Tibial nerve (tissue), 4 donors: ENCODE results near the gene NR2C2.

Experiments used
- EP300 ChIP-seq, 2 donors: sonication (generic); formaldehyde crosslinking; IDR thresholded peaks; one replicate each; pipeline ENCODE4 v1.6.1; 2017; ENCODE audit warnings: antibody characterized with exemption in 2 of 2, mild to moderate bottlenecking in 1 of 2
- POLR2A ChIP-seq, 2 donors: fragments of 450-650 bp; IDR thresholded peaks; one replicate each; pipeline ENCODE4 v1.6.1; 2017; ENCODE audit warnings: antibody characterized with exemption in 2 of 2, mild to moderate bottlenecking in 2 of 2, moderate library complexity in 2 of 2
- TF ChIP-seq, protein P1 (sequence below), 5 experiments: fragments of 200-600 bp in 3 of 5; fragments of 450-650 bp in 2 of 5; sonication (generic) in 3 of 5; IDR thresholded peaks; one replicate each; pipeline ENCODE4 v1.5.1; 2016 to 2019; ENCODE audit warnings: antibody characterized with exemption in 5 of 5, mild to moderate bottlenecking in 3 of 5, moderate library complexity in 2 of 5

DNA sequence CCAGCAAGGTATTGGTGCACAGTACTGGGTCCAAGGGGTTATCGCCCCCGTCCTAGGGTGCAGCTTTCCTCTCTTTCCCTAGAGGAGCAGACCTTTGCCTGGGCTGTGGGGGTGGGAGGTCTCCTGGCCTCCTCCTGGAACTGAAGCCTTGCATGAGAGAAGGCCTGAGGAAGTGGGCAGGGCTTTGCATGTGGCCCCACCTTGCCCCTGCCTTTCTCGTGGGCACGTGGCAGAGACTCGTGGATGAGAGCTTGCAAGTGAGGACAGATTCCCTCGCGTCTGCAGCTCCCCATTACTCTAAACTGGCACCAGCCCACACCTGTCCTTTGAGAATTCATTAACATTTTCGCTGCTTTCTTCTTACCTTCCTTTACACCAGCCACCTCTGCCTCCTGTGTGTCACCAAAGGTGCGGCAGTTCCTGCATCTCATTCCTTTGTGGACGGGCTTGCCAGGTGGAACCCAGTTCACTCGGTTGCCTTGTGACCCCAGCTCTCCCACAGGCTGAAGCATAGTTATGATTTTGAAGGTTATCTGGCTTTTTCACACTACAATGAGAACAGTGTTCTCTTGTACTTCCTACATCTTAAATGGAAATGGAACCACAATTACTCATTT is 40.9 kb upstream of the NR2C2 start:
- TF ChIP-seq, protein P1, sequence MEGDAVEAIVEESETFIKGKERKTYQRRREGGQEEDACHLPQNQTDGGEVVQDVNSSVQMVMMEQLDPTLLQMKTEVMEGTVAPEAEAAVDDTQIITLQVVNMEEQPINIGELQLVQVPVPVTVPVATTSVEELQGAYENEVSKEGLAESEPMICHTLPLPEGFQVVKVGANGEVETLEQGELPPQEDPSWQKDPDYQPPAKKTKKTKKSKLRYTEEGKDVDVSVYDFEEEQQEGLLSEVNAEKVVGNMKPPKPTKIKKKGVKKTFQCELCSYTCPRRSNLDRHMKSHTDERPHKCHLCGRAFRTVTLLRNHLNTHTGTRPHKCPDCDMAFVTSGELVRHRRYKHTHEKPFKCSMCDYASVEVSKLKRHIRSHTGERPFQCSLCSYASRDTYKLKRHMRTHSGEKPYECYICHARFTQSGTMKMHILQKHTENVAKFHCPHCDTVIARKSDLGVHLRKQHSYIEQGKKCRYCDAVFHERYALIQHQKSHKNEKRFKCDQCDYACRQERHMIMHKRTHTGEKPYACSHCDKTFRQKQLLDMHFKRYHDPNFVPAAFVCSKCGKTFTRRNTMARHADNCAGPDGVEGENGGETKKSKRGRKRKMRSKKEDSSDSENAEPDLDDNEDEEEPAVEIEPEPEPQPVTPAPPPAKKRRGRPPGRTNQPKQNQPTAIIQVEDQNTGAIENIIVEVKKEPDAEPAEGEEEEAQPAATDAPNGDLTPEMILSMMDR (IDR thresholded peaks at IDR 0.05) = no peak
- no peak for TF ChIP-seq POLR2A (IDR thresholded peaks at IDR 0.05)
- TF ChIP-seq EP300 (IDR thresholded peaks at IDR 0.05) = no peak
